ENCODE data around the gene GNAL.

- TF ChIP-seq CTCF (IDR thresholded peaks at IDR 0.05) = no peak
- no peak for TF ChIP-seq EP300 (IDR thresholded peaks at IDR 0.05)
- TF ChIP-seq POLR2A (IDR thresholded peaks at IDR 0.05) = no peak
Observed at GRCh38 chr18:11754979-11755378, 65.9 kb downstream of the GNAL start.
